GM23338 (cell line): Measurements from ENCODE around the gene C4orf51. TPM values are rescaled to one million over a fixed set of nuclear protein-coding genes. Genes with fewer than 3 reads are reported as not detected.

Experiments
- CTCF ChIP-seq, 2 experiments: fragments of 200-600 bp in 1 of 2; sonication (generic) in 1 of 2; conservative IDR thresholded peaks; 2 replicates each; pipeline versions ENCODE4 v1.5.1 to v1.6.1; 2016 to 2017; ENCODE audit warnings: antibody characterized with exemption in 2 of 2, low read depth in 2 of 2, mild to moderate bottlenecking in 2 of 2, moderate library complexity in 1 of 2
- ETS1 ChIP-seq: IDR thresholded peaks from 2 replicates; pipeline ENCODE4 v1.6.1; 2016; ENCODE audit warnings: antibody characterized with exemption
- EZH2 ChIP-seq: fragments of 200-600 bp; sonication (generic); IDR thresholded peaks from one replicate; pipeline ENCODE4 v1.8.0; 2017; ENCODE audit warnings: antibody characterized with exemption, mild to moderate bottlenecking, low read depth; ENCODE audit not compliant: unreplicated experiment
- EZH2phosphoT487 ChIP-seq: fragments of 200-600 bp; sonication (generic); IDR thresholded peaks from one replicate; pipeline ENCODE4 v1.8.1; 2018; ENCODE audit warnings: antibody characterized with exemption; ENCODE audit not compliant: unreplicated experiment
- POLR2AphosphoS5 ChIP-seq: IDR thresholded peaks from 2 replicates; pipeline ENCODE4 v1.6.1; 2016; ENCODE audit warnings: antibody characterized with exemption, low read depth
- REST ChIP-seq: IDR thresholded peaks from one replicate; pipeline ENCODE4 v1.6.1; 2018; ENCODE audit warnings: antibody characterized with exemption; ENCODE audit not compliant: unreplicated experiment
- STAT1 ChIP-seq: IDR thresholded peaks from one replicate; pipeline ENCODE4 v1.6.1; 2016; ENCODE audit warnings: antibody characterized with exemption; ENCODE audit not compliant: unreplicated experiment
- ZNF114 ChIP-seq: fragments of 250-450 bp; sonication (Bioruptor Pico); IDR thresholded peaks from 2 replicates; pipeline ENCODE4 v1.5.0; 2020; ENCODE audit warnings: mild to moderate bottlenecking, moderate library complexity
- ZNF331 ChIP-seq: fragments of 250-450 bp; sonication (Bioruptor Pico); IDR thresholded peaks from 2 replicates; pipeline ENCODE4 v1.5.0; 2020; ENCODE audit warnings: low read depth, mild to moderate bottlenecking, moderate library complexity
- ZNF462 ChIP-seq: fragments of 250-450 bp; sonication (Bioruptor Pico); IDR thresholded peaks from 2 replicates; pipeline ENCODE4 v1.5.0; 2020; ENCODE audit warnings: mild to moderate bottlenecking, moderate library complexity
- polyA plus RNA-seq: library from polyadenylated mRNA; unstranded; fragments of >200 nt; fragmentation: Nextera tagmentation; extraction: Ambion mirVana; gene quantifications from 2 replicates; pipeline ENCODE4 v1.2.1, GENCODE V29; 2016
- total RNA-seq: library from RNA; depleted of rRNA; stranded (reverse); fragments of >200 nt; shearing (Covaris generic); gene quantifications from 2 replicates; pipeline ENCODE4 v1.2.3, GENCODE V29; 2014

Gene C4orf51
- total and polyA plus RNA-seq, 2 experiments from 2014 or later, result not detected

GRCh38 chr4:145735347-145735675 is 55.4 kb downstream of the C4orf51 start (continued):
- TF ChIP-seq ZNF462 (CRISPR knock-in tag), result no peak
- TF ChIP-seq EZH2, result no peak
- TF ChIP-seq REST, result no peak
- TF ChIP-seq STAT1, result no peak
- TF ChIP-seq CTCF (conservative IDR thresholded peaks at IDR 0.05; ENCODE audit: low read depth in 2 of 2), result no peak
- TF ChIP-seq POLR2AphosphoS5, result no peak
- no peak for TF ChIP-seq ZNF331 (CRISPR knock-in tag)
- no peak for TF ChIP-seq EZH2phosphoT487
- no peak for TF ChIP-seq ZNF114 (CRISPR knock-in tag)
- TF ChIP-seq ETS1, result no peak
